Kidney (tissue), 14 donors: ENCODE results near the gene TSPAN31. TPM values are rescaled to one million over a fixed set of nuclear protein-coding genes. Genes with fewer than 3 reads are reported as not detected.

ENCODE experiments used
- DNase-seq, 5 donors: peaks; one replicate each; pipeline ENCODE4 v3.0.0-alpha.2; 2013 to 2020
- FAIRE-seq: peaks from 2 replicates; lab custom pipeline; 2012; peaks lifted over from hg19 to GRCh38; lab: Jason Lieb, UNC
- H3K27ac ChIP-seq, 2 donors: one replicate each; pipeline ENCODE4 v1.7.0; 2013; ENCODE audit warnings: low read depth in 2 of 2, low read length in 2 of 2, inconsistent platforms in 1 of 2
- H3K27me3 ChIP-seq: one replicate; pipeline ENCODE4 v1.7.1; 2013; ENCODE audit warnings: low read length, inconsistent platforms; ENCODE audit not compliant: control insufficient read depth, insufficient read depth
- H3K36me3 ChIP-seq, 3 donors: one replicate each; pipeline versions ENCODE4 v1.7.0 to v1.7.1; 2013; ENCODE audit warnings: low read length in 3 of 3, control low read depth in 1 of 3, inconsistent platforms in 1 of 3; ENCODE audit not compliant: insufficient read depth in 3 of 3, control insufficient read depth in 2 of 3
- H3K4me1 ChIP-seq, 3 donors: one replicate each; pipeline versions ENCODE4 v1.7.0 to v1.7.1; 2013; ENCODE audit warnings: low read length in 3 of 3, inconsistent platforms in 1 of 3, low read depth in 1 of 3; ENCODE audit not compliant: control insufficient read depth in 2 of 3, insufficient read depth in 2 of 3
- H3K4me3 ChIP-seq, 3 donors: one replicate each; pipeline versions ENCODE4 v1.7.0 to v1.8.1; 2013; ENCODE audit warnings: low read length in 3 of 3, control low read depth in 1 of 3, inconsistent platforms in 1 of 3
- H3K9ac ChIP-seq, 3 donors: one replicate each; pipeline versions ENCODE4 v1.7.0 to v1.7.1; 2013; ENCODE audit warnings: low read length in 3 of 3, control low read depth in 1 of 3, inconsistent platforms in 1 of 3
- H3K9me3 ChIP-seq, 3 donors: one replicate each; pipeline versions ENCODE4 v1.7.0 to v1.7.1; 2013; ENCODE audit warnings: low read length in 3 of 3, control low read depth in 1 of 3, inconsistent platforms in 1 of 3; ENCODE audit not compliant: control insufficient read depth in 2 of 3, insufficient read depth in 1 of 3
- CTCF ChIP-seq: IDR thresholded peaks from 3 replicates; pipeline ENCODE4 v1.5.1; 2012; ENCODE audit warnings: mild to moderate bottlenecking, moderate library complexity, borderline replicate concordance; ENCODE audit not compliant: insufficient read depth; ENCODE audit errors: extremely low read depth
- intact Hi-C: fragments of 100-400 bp; cut with DNase I; formaldehyde crosslinking; loops from one replicate; pipeline ENCODE4 v1.11.1; 2022
- polyA plus RNA-seq: library from polyadenylated mRNA; stranded (reverse); fragments of 350-450 nt; fragmentation: Illumina TruSeq; extraction: RNeasy Lipid Tissue Mini Kit (QIAGEN cat#74804); gene quantifications from one replicate; pipeline ENCODE4 v1.2.3, GENCODE V29; 2014; ENCODE audit warnings: low read depth, low replicate concordance; ENCODE audit not compliant: insufficient read depth
- total RNA-seq: library from RNA; stranded (reverse); fragmentation: NEBNext Ultra II Directional; extraction: Animal tissue kit (Norgen Biotek cat#: 25700); gene quantifications from one replicate; pipeline ENCODE4 v1.2.1, GENCODE V29; 2021
- donor health status: control.
- donor health status: control.
- donor health status: control.
- donor health status: control.
- donor health status: control.
- donor health status: DM: yes; HTN: yes; CAD: no.
- donor health status: Normal renal cell carcinoma (clear cell type).

Gene TSPAN31
- total and polyA plus RNA-seq, 2 donors from 2014 or later, result 53.3 to 60.1 TPM

- no peak overlapping the region for H3K4me3 ChIP-seq
- no peak overlapping the region for H3K9ac ChIP-seq
- peaks cover 0 to 6% (median 0%) of the 10 kb centered on the region in 3 donors for H3K36me3 ChIP-seq
- no peaks in the 10 kb centered on the region for H3K27me3 ChIP-seq
- peak in 1 of 5 donors; percentile 27 for DNase-seq
- peaks cover 0 to 15% (median 7%) of the 10 kb centered on the region in 3 donors for H3K4me1 ChIP-seq
- no peak for FAIRE-seq
- H3K9me3 ChIP-seq, result no peaks in the 10 kb centered on the region
- TF ChIP-seq CTCF, result no peak
- intact Hi-C loops, result no loop called here
- no peak overlapping the region for H3K27ac ChIP-seq
Measured at GRCh38 chr12:57775563-57776246, 30.9 kb downstream of the TSPAN31 start.

- no peak for DNase-seq
- no peak overlapping the region for H3K27ac ChIP-seq
Measured at GRCh38 chr12:57776247-57776587, 31.4 kb downstream of the TSPAN31 start.

GRCh38 chr12:57777367-57777766, 32.5 kb downstream of the TSPAN31 start:
- H3K4me1 ChIP-seq, result peaks cover 0 to 23% (median 23%) of the 10 kb centered on the region in 3 donors
- intact Hi-C loops, result no loop called here

More at GRCh38 chr12:57776247-57776587, 31.4 kb downstream of the TSPAN31 start:
- Histone ChIP-seq H3K9me3 (no peaks in the 10 kb centered on the region), H3K27me3 (no peaks in the 10 kb centered on the region), H3K4me1 (peaks cover 0 to 15% (median 12%) of the 10 kb centered on the region in 3 donors), H3K4me3 (no peak overlapping the region), H3K36me3 (peaks cover 0 to 6% (median 0%) of the 10 kb centered on the region in 3 donors), H3K9ac (no peak overlapping the region)
- TF ChIP-seq CTCF, result no peak
- intact Hi-C loops, result no loop called here
- FAIRE-seq, result no peak

More at GRCh38 chr12:57777367-57777766, 32.5 kb downstream of the TSPAN31 start:
- no peak for TF ChIP-seq CTCF
- H3K27me3 ChIP-seq, result no peaks in the 10 kb centered on the region
- H3K27ac ChIP-seq, result no peak overlapping the region
- H3K9ac ChIP-seq, result no peak overlapping the region
- H3K4me3 ChIP-seq, result no peak overlapping the region
- DNase-seq, result no peak
- H3K36me3 ChIP-seq, result peaks cover 0 to 6% (median 0%) of the 10 kb centered on the region in 3 donors
- no peaks in the 10 kb centered on the region for H3K9me3 ChIP-seq
- FAIRE-seq, result no peak
